Common myeloid progenitor, CD34-positive (primary cell): ENCODE measurements around the gene PITPNC1.
A peak's percentile ranks its signal among the peaks of the same experiment; 100 is the strongest.

ENCODE experiments used
- CTCF ChIA-PET: fragments of 350-600 bp; sonication (Branson Sonifier 250); formaldehyde crosslinking; loops from one replicate; lab custom pipeline; 2021; ENCODE audit warnings: antibody characterized with exemption; lab: Charles Lee
- POLR2A ChIA-PET: fragments of 350-600 bp; sonication (Branson Sonifier 250); formaldehyde crosslinking; loops from one replicate; lab custom pipeline; 2021; ENCODE audit warnings: antibody characterized with exemption; lab: Charles Lee
- DNase-seq, 3 donors: peaks; one replicate each; pipeline versions ENCODE4 v3.0.0 to v3.0.0-alpha.2; 2013
- H3K27ac ChIP-seq, 2 experiments: 1 replicate in 1 of 2; 2 replicates in 1 of 2; pipeline ENCODE4 v1.7.0; 2013; ENCODE audit warnings: inconsistent platforms in 2 of 2, low read length in 2 of 2, mild to moderate bottlenecking in 2 of 2, low read depth in 1 of 2, moderate library complexity in 1 of 2; ENCODE audit not compliant: severe bottlenecking in 2 of 2, insufficient read depth in 1 of 2, poor library complexity in 1 of 2
- H3K27me3 ChIP-seq, 5 experiments: replicated peaks in 2 of 5; 1 replicate in 3 of 5; 2 replicates in 2 of 5; pipeline versions ENCODE4 v1.6.1 to v1.7.0; 2013; ENCODE audit warnings: low read length in 4 of 5, mild to moderate bottlenecking in 2 of 5, moderate library complexity in 2 of 5, inconsistent platforms in 1 of 5; ENCODE audit not compliant: insufficient read depth in 5 of 5, control insufficient read depth in 4 of 5
- H3K36me3 ChIP-seq, 4 experiments: 1 replicate in 2 of 4; 2 replicates in 2 of 4; pipeline versions ENCODE4 v1.6.1 to v1.7.0; 2013; ENCODE audit warnings: low read length in 3 of 4, control low read depth in 1 of 4, mild to moderate bottlenecking in 1 of 4; ENCODE audit not compliant: control insufficient read depth in 4 of 4, insufficient read depth in 4 of 4
- H3K4me1 ChIP-seq, 4 experiments: 1 replicate in 3 of 4; 2 replicates in 1 of 4; pipeline versions ENCODE4 v1.6.1 to v1.7.1; 2013; ENCODE audit warnings: low read length in 3 of 4, mild to moderate bottlenecking in 3 of 4, control low read depth in 1 of 4, inconsistent platforms in 1 of 4, moderate library complexity in 1 of 4; ENCODE audit not compliant: control insufficient read depth in 4 of 4, insufficient read depth in 4 of 4; ENCODE audit errors: control extremely low read depth in 1 of 4
- H3K4me3 ChIP-seq, 7 experiments: 1 replicate in 4 of 7; 2 replicates in 3 of 7; pipeline versions ENCODE4 v1.5.1 to v1.7.0; 2013; ENCODE audit warnings: mild to moderate bottlenecking in 7 of 7, low read length in 6 of 7, moderate library complexity in 6 of 7, inconsistent platforms in 2 of 7, low read depth in 2 of 7, control low read depth in 1 of 7; ENCODE audit not compliant: insufficient read depth in 4 of 7, control insufficient read depth in 1 of 7; ENCODE audit errors: extremely low read depth in 1 of 7
- H3K9me3 ChIP-seq, 5 experiments: 1 replicate in 4 of 5; 2 replicates in 1 of 5; pipeline versions ENCODE4 v1.6.1 to v1.7.1; 2013; ENCODE audit warnings: low read length in 4 of 5, mild to moderate bottlenecking in 2 of 5, inconsistent platforms in 1 of 5, low read depth in 1 of 5, moderate library complexity in 1 of 5; ENCODE audit not compliant: control insufficient read depth in 4 of 5, insufficient read depth in 2 of 5; ENCODE audit errors: control extremely low read depth in 1 of 5
- WGBS: methylation state at CpG from one replicate; pipeline ENCODE4 v1.1.5; 2013; ENCODE audit not compliant: insufficient coverage; 5-methylcytosine and 5-hydroxymethylcytosine counted together

Gene PITPNC1

DNA sequence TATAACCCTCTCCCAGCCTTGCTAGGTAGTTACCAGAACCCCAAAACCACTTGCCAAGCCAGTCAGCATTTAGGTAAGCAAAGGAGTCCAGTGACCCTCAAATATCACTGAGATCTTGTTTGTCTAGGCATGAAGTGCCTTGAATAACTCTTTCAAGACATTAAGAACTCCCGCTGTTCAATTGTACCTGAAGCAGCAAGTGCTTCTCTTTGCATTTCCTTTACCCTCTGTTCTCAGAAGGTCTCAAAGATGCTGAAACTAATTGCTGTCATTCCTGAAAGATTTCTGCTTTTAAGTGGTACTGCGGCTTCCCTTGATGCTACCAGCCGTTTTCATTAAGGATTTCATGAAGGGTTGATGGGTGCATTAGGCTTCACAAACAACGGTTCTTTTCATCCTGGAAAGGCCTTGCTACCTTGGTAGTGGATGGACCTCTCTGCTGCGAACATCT, 142.7 kb downstream of the PITPNC1 start:
- no peaks in the 10 kb centered on the region for H3K36me3 ChIP-seq
- ChIA-PET CTCF (no interaction called here), POLR2A (interaction anchor here (0.7 kb wide), 1 partner anchor 25 kb away, joined by 3 read pairs; no protein-coding TSS in a partner anchor)
- H3K4me3 ChIP-seq: peak overlapping the region in 3 of 7 experiments; percentile 45 to 59 (median 47)
- H3K4me1 ChIP-seq: peaks cover 6 to 14% (median 11%) of the 10 kb centered on the region in 4 experiments
- no peaks in the 10 kb centered on the region for H3K27me3 ChIP-seq
- peaks cover 0 to 5% (median 3%) of the 10 kb centered on the region in 5 experiments for H3K9me3 ChIP-seq
- no peak for DNase-seq
- WGBS: 79% methylated on average over 3 of the region's 5 CpGs
- H3K27ac ChIP-seq: no peak overlapping the region

DNA sequence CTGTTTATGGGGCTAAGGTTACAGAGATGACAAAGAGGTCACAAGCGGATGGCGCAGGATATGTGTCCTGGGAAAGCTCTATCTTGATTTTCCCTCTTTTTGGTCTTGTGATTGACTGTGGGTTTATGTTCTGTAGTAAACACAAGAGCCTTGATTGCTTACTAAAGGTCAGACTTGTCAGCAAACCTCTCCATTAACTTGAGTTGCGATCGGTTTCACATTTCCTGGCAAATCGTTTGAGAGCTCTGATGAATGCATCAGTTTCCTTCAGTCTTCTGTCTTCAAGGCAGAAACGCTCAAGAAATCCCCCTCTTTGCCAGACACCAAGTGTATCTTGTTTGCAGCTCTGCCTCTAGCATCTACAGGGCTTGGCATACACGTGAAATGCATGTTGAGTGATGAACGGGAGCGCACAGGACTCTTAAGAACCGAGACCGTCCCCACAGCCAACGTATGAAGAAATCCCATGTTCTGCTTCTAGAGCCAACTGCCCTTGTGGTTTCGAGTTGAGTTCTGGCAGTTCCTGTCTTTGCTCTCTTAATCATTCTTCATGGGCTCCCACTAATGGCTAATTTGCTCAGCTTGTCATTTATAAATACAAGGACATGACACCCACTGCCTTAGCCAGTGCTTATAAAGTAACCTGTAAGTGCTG, 143.3 kb downstream of the PITPNC1 start:
- Histone ChIP-seq H3K4me3 (peak overlapping the region in 6 of 7 experiments; percentile 28 to 76 (median 53)), H3K9me3 (peaks cover 0 to 5% (median 3%) of the 10 kb centered on the region in 5 experiments), H3K27me3 (no peaks in the 10 kb centered on the region), H3K4me1 (peaks cover 6 to 14% (median 11%) of the 10 kb centered on the region in 4 experiments), H3K27ac (no peak overlapping the region), H3K36me3 (no peaks in the 10 kb centered on the region)
- POLR2A ChIA-PET: interaction anchor here (0.7 kb wide), 1 partner anchor 24 kb away, joined by 3 read pairs; no protein-coding TSS in a partner anchor
- DNase-seq: peak; percentile 22 to 82 (median 78)
- 16% methylated on average over 13 of the region's 13 CpGs for WGBS
- CTCF ChIA-PET: no interaction called here

DNA sequence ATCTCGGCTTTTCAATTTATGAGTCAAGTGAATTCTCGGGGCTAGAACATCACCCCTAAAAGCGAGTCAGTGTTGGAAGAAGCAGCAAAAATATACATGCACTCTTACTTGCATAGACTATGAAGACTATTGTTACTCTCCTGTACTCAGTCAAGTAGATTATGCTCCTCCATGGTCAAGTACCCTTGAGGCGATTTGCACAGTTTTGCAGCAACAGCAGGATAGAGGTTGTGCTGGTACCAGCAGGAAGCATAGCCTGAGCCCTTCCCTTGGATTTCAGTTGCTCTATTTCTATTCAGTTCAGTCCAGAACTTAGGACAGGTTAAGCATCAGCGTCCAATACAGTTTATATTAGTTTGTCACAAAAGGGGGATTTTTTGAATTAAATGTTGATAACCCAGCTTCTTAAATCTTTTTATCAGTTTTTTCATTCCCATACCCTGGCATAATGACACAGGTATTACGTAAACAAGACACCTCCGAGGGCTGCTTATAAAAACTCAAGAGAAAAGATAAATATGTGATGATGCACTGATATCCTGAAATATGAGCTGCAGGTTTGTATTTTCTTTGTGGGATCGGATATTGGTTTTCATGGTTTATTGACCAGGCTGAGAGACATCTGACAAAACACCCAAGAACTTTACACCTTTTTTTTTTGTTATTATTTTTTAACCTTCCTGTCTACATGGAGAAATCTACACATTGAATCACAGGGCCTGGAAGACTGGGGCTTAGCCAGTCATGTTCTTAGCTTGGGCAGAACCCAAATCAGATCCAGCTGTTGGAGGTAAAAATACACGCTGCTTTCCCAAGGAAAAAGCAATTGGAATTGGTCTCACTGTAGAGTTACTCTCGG, 144.1 kb downstream of the PITPNC1 start:
- peaks cover 6 to 14% (median 11%) of the 10 kb centered on the region in 4 experiments for H3K4me1 ChIP-seq
- POLR2A ChIA-PET: no interaction called here
- H3K4me3 ChIP-seq: peak overlapping the region in 2 of 7 experiments; percentile 6 to 76
- H3K9me3 ChIP-seq: peaks cover 0 to 5% (median 3%) of the 10 kb centered on the region in 5 experiments
- H3K36me3 ChIP-seq: no peaks in the 10 kb centered on the region
- H3K27me3 ChIP-seq: no peaks in the 10 kb centered on the region
- CTCF ChIA-PET: no interaction called here
- no peak overlapping the region for H3K27ac ChIP-seq
- no peak for DNase-seq
- 98% methylated on average over 6 of the region's 10 CpGs for WGBS

DNA sequence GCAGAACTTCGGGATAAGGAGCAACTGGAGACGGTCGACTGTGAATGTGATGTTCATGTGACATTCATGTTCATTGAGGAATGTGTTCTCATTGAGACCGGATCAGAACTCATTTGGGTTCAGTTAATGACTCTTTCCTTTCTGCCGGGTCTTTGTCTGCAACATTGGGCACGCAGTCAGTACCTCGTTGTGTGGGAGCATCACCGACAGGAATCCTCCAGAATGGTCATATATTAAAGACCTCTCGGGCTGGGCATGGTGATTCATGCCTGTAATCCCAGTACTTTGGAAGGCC, 144.6 kb downstream of the PITPNC1 start:
- Histone ChIP-seq H3K4me3 (no peak overlapping the region), H3K4me1 (peaks cover 6 to 14% (median 11%) of the 10 kb centered on the region in 4 experiments), H3K9me3 (peaks cover 0 to 5% (median 3%) of the 10 kb centered on the region in 5 experiments), H3K27me3 (no peaks in the 10 kb centered on the region), H3K27ac (no peak overlapping the region), H3K36me3 (no peaks in the 10 kb centered on the region)
- ChIA-PET POLR2A (no interaction called here), CTCF (no interaction called here)
- WGBS: 98% methylated on average over 7 of the region's 9 CpGs
- DNase-seq: no peak

DNA sequence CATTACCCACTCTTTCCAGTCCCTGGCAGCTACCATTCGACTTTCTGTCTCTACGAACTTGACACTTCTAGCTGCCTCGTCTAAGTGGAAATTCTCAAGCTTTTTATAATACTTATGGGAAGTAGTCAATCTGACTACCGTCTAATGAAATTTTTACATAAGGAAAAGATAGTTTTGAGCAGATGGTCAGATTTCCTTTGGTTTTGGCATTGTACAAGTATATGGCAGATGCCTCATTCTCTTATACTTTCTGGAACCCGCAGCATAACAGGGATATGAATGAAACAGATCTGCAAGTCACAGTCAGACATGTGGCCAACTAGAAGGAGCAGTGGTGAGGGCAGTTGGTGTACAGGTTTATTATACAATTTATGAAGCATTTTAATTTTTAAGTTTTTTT, 146.0 kb downstream of the PITPNC1 start:
- ChIA-PET CTCF (no interaction called here), POLR2A (no interaction called here)
- no peak overlapping the region for H3K27ac ChIP-seq
- H3K36me3 ChIP-seq: no peaks in the 10 kb centered on the region
- no peaks in the 10 kb centered on the region for H3K27me3 ChIP-seq
- 50% methylated on average over 2 of the region's 5 CpGs for WGBS
- H3K9me3 ChIP-seq: no peaks in the 10 kb centered on the region
- peaks cover 6 to 14% (median 11%) of the 10 kb centered on the region in 4 experiments for H3K4me1 ChIP-seq
- H3K4me3 ChIP-seq: no peak overlapping the region
- no peak for DNase-seq

DNA sequence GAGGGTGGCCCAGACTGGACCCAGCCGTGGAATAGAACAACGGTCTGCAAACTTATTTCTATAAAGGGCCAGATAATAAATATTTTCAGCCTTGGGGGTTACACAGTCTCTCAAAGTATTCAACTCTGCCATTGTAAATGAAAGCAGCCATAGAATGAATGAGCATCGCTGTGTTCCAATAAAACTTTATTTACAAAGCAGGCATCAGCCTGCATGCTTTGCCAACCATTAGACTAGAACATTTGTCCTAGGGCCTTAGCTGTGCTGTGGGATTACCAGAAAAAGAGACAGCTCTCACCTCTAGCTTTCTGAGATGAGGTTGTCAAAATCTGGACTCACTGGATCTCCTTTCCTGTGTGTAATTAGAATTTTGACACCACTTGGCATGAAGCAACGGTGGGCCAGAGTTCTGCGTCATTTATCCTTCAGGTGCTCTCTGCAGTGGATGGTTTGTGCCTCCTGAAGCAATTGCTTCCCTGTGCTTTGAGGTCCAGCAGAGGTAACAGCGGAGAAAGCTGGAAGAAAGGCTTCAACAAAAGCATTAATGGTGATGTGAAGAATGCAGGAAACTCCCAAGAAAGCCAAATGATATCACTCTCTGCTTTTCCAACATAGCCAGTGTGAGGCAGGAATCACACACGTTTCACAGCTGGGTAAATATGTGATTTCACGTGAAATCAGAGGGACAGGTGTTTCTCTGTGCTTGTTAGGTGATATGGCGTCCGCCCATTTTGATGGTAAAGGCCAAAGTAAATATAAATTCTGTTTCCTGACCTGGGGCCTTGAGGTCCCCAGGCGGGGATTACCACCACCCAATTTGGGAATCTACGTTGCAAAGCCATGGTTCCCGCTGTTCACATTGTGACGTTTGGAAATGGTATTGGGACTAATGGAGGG, 148.4 kb downstream of the PITPNC1 start:
- no peaks in the 10 kb centered on the region for H3K9me3 ChIP-seq
- H3K36me3 ChIP-seq: no peaks in the 10 kb centered on the region
- H3K4me1 ChIP-seq: peaks cover 5 to 7% (median 6%) of the 10 kb centered on the region in 4 experiments
- no peaks in the 10 kb centered on the region for H3K27me3 ChIP-seq
- no peak overlapping the region for H3K4me3 ChIP-seq
- no peak overlapping the region for H3K27ac ChIP-seq
- WGBS: 86% methylated on average over 14 of the region's 14 CpGs
- CTCF ChIA-PET: interaction anchor here (0.7 kb wide), 1 partner anchor 301 kb away, joined by 3 read pairs; no protein-coding TSS in a partner anchor
- no peak for DNase-seq
- POLR2A ChIA-PET: interaction anchor here (0.5 kb wide), 1 partner anchor 378 kb away, joined by 4 read pairs; no protein-coding TSS in a partner anchor
